ENCODE data around the gene DEXI. TPM values are rescaled to one million over a fixed set of nuclear protein-coding genes. Genes with fewer than 3 reads are reported as not detected.

DEXI gene
- total and polyA plus RNA-seq, 9 of the 15 experiments (the other 6 are each of a cell fraction or from before 2014, with no cell fraction given): 2.9 to 40.1 (median 22.0) TPM

DNA sequence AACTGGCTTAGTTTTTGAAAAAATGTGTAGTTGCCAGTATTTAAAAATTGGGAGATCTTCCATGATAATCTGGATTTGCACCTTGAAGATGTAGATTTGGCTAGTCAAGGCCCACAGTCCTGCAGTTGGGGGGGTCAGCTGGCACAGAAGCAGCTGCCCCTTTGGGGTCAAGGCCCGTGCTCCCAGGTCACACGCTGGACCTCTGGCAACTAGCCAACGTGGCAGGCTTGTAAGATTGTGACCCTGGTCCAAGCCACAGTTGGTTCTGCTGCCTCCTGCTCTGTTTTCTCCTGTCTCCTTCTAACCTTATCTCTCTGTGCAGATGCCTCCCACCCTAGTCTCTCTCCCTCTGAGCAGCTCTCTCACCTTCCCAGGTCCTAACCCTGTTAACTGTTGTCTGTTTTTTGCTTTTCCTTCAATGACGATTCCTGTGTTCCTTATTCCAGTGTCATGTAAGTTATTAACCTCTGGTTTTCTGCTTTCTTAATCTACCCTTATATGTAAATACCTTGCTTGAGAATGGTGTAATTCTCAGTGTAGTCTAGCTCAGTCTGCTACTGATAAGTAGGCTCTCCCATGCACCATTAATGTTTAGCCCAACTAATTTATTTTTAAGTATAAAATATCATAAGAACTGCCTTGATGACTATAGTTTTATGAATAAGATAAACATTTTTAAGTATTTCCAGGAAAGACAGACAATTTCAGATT is 30.0 kb upstream of the DEXI start (continued):
- 0 out of 2 replicates have a peak, but pooled peaks have one; percentile 33 for TF ChIP-seq ZKSCAN1 (IDR thresholded peaks at IDR 0.05; ENCODE audit: low read depth, low read length)
- TF ChIP-seq CBFA2T3 (IDR thresholded peaks at IDR 0.05): peak; percentile 100
- peak; percentile 37 for TF ChIP-seq FOSL1 (tag; conservative IDR thresholded peaks at IDR 0.05)
- TF ChIP-seq XRCC5 (IDR thresholded peaks at IDR 0.05; ENCODE audit: low read depth, low read length): 0 out of 2 replicates have a peak, but pooled peaks have one; percentile 25
- 0 out of 2 replicates have a peak, but pooled peaks have one; percentile 71 for TF ChIP-seq ZNF197 (CRISPR knock-in tag; IDR thresholded peaks at IDR 0.05; ENCODE audit: low read depth)
- TF ChIP-seq ZC3H11A (IDR thresholded peaks at IDR 0.05; ENCODE audit: low read depth, low read length): no peak
- TF ChIP-seq, protein P1, sequence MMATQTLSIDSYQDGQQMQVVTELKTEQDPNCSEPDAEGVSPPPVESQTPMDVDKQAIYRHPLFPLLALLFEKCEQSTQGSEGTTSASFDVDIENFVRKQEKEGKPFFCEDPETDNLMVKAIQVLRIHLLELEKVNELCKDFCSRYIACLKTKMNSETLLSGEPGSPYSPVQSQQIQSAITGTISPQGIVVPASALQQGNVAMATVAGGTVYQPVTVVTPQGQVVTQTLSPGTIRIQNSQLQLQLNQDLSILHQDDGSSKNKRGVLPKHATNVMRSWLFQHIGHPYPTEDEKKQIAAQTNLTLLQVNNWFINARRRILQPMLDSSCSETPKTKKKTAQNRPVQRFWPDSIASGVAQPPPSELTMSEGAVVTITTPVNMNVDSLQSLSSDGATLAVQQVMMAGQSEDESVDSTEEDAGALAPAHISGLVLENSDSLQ (IDR thresholded peaks at IDR 0.05): peak; percentile 34; the same call in 1 of the 2 replicates
- peak; percentile 96 for TF ChIP-seq EP300 (IDR thresholded peaks at IDR 0.05; ENCODE audit: low read length)
- peak; percentile 92 for TF ChIP-seq MYNN (IDR thresholded peaks at IDR 0.05)
- no peak for TF ChIP-seq MYNN (CRISPR knock-in tag; IDR thresholded peaks at IDR 0.05)
- TF ChIP-seq TRIM24 (IDR thresholded peaks at IDR 0.05): peak; percentile 95 to 96
- TF ChIP-seq PRDM10 (IDR thresholded peaks at IDR 0.05; ENCODE audit: partially characterized antibody): peak; percentile 65
- TF ChIP-seq, protein P2, sequence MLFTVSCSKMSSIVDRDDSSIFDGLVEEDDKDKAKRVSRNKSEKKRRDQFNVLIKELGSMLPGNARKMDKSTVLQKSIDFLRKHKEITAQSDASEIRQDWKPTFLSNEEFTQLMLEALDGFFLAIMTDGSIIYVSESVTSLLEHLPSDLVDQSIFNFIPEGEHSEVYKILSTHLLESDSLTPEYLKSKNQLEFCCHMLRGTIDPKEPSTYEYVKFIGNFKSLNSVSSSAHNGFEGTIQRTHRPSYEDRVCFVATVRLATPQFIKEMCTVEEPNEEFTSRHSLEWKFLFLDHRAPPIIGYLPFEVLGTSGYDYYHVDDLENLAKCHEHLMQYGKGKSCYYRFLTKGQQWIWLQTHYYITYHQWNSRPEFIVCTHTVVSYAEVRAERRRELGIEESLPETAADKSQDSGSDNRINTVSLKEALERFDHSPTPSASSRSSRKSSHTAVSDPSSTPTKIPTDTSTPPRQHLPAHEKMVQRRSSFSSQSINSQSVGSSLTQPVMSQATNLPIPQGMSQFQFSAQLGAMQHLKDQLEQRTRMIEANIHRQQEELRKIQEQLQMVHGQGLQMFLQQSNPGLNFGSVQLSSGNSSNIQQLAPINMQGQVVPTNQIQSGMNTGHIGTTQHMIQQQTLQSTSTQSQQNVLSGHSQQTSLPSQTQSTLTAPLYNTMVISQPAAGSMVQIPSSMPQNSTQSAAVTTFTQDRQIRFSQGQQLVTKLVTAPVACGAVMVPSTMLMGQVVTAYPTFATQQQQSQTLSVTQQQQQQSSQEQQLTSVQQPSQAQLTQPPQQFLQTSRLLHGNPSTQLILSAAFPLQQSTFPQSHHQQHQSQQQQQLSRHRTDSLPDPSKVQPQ (CRISPR knock-in tag; IDR thresholded peaks at IDR 0.05; ENCODE audit: borderline replicate concordance): peak; percentile 33; the same call in 1 of the 2 replicates
- no peak for TF ChIP-seq ZNF586 (CRISPR knock-in tag; conservative IDR thresholded peaks at IDR 0.05)
- TF ChIP-seq DPF2 (IDR thresholded peaks at IDR 0.05): peak; percentile 100
- TF ChIP-seq GABPA (tag; conservative IDR thresholded peaks at IDR 0.05; ENCODE audit: low read depth): peak; percentile 39
- TF ChIP-seq MEIS2 (IDR thresholded peaks at IDR 0.05; ENCODE audit: partially characterized antibody): peak; percentile 52
- TF ChIP-seq CC2D1A (IDR thresholded peaks at IDR 0.05): peak; percentile 96
- TF ChIP-seq ZNF444 (CRISPR knock-in tag; IDR thresholded peaks at IDR 0.05): 0 out of 2 replicates have a peak, but pooled peaks have one; percentile 1
- peak; percentile 67; the same call in 1 of the 2 replicates for TF ChIP-seq RAD51 (IDR thresholded peaks at IDR 0.05; ENCODE audit: borderline replicate concordance, low read depth)
- peak; percentile 48; the same call in 1 of the 2 replicates for TF ChIP-seq ZNF766 (CRISPR knock-in tag; conservative IDR thresholded peaks at IDR 0.05)
- peak; percentile 79 to 80 for TF ChIP-seq FOXK2 (conservative IDR thresholded peaks at IDR 0.05 in 1 of 2, IDR thresholded peaks at IDR 0.05 in 1 of 2; ENCODE audit: low read depth in 2 of 2)

All from K562 (cell line).